Gastrocnemius medialis (tissue), 4 donors: ENCODE measurements around the gene PLEKHM1. TPM values are rescaled to one million over a fixed set of nuclear protein-coding genes. Genes with fewer than 3 reads are reported as not detected.
A peak's percentile ranks its signal among the peaks of the same experiment; 100 is the strongest.

Experiments used
- ATAC-seq, 2 donors: fragments of 150-250 bp; one replicate each; pipeline ENCODE4 v1.9.1; 2016
- DNase-seq, 2 donors: peaks; one replicate each; pipeline ENCODE4 v3.0.0-alpha.2; 2019
- H3K27ac ChIP-seq, 4 donors: fragments of 200-600 bp; sonication (generic); 1 replicate in 1 of 4; 2 replicates in 3 of 4; pipeline ENCODE4 v1.5.1; 2016 to 2018; ENCODE audit warnings: mild to moderate bottlenecking in 2 of 4, moderate library complexity in 1 of 4
- H3K27me3 ChIP-seq, 3 donors: fragments of 200-600 bp; sonication (generic) in 2 of 3; 1 replicate in 1 of 3; 2 replicates in 2 of 3; pipeline versions ENCODE4 v1.5.1 to v1.6.0; 2016 to 2019; ENCODE audit warnings: mild to moderate bottlenecking in 1 of 3, moderate library complexity in 1 of 3
- H3K36me3 ChIP-seq, 2 donors: fragments of 200-600 bp; sonication (generic) in 1 of 2; one replicate each; pipeline ENCODE4 v1.5.1; 2017 to 2018
- H3K4me1 ChIP-seq, 2 donors: fragments of 200-600 bp; sonication (generic) in 1 of 2; one replicate each; pipeline ENCODE4 v1.5.1; 2016 to 2017; ENCODE audit warnings: mild to moderate bottlenecking in 2 of 2
- H3K4me3 ChIP-seq, 4 donors: fragments of 200-600 bp; sonication (generic) in 3 of 4; 1 replicate in 1 of 4; 2 replicates in 3 of 4; pipeline ENCODE4 v1.5.1; 2016 to 2019; ENCODE audit warnings: mild to moderate bottlenecking in 2 of 4
- H3K9me3 ChIP-seq, 3 donors: fragments of 200-600 bp; sonication (generic) in 2 of 3; 1 replicate in 1 of 3; 2 replicates in 2 of 3; pipeline ENCODE4 v1.5.1; 2016 to 2019
- CTCF ChIP-seq, 5 experiments: fragments of 450-650 bp in 3 of 5; fragments of 200-600 bp in 2 of 5; sonication (generic) in 2 of 5; IDR thresholded peaks in 4 of 5; conservative IDR thresholded peaks in 1 of 5; 1 replicate in 4 of 5; 2 replicates in 1 of 5; pipeline ENCODE4 v1.5.1; 2016 to 2019; ENCODE audit warnings: antibody characterized with exemption in 5 of 5, mild to moderate bottlenecking in 3 of 5, moderate library complexity in 3 of 5
- POLR2A ChIP-seq, 2 donors: fragments of 450-650 bp; IDR thresholded peaks; one replicate each; pipeline ENCODE4 v1.6.1; 2017; ENCODE audit warnings: antibody characterized with exemption in 2 of 2, mild to moderate bottlenecking in 2 of 2, moderate library complexity in 2 of 2
- in situ Hi-C, 4 donors: fragments of 200-750 bp; cut with MboI; loops; one replicate each; pipeline versions ENCODE4 v1.15.0 to v1.8.0; 2017; ENCODE audit warnings: low sequenced_read_pairs in 4 of 4
- intact Hi-C: fragments of 100-400 bp; cut with DNase I; formaldehyde crosslinking; loops from one replicate; pipeline ENCODE4 v1.15.1; 2023; ENCODE audit warnings: low total_unique reads
- total RNA-seq, 4 donors: library from RNA; depleted of rRNA; stranded (reverse); fragments of >200 nt; gene quantifications; one replicate each; pipeline versions ENCODE4 v1.1.0 to v1.2.3, GENCODE V29; 2016

Gene PLEKHM1
- total RNA-seq, 4 donors from 2014 or later, result 27.5 to 86.8 (median 31.3) TPM

- no peaks in the 10 kb centered on the region for H3K27me3 ChIP-seq
- DNase-seq, result peak; percentile 14 to 48
- H3K27ac ChIP-seq, result no peak overlapping the region
- H3K4me1 ChIP-seq, result peaks cover 9 to 16% of the 10 kb centered on the region in 2 donors
- no peaks in the 10 kb centered on the region for H3K9me3 ChIP-seq
- intact Hi-C loops (no loop called here), in situ Hi-C loops (loop anchor here in 1 of 4 donors (25.0 kb wide), 1 partner anchor 174 kb away; no protein-coding TSS in a partner anchor)
- no peaks in the 10 kb centered on the region for H3K36me3 ChIP-seq
- no peak for ATAC-seq
- H3K4me3 ChIP-seq, result no peak overlapping the region
- no peak for TF ChIP-seq CTCF (IDR thresholded peaks at IDR 0.05 in 4 of 5, conservative IDR thresholded peaks at IDR 0.05 in 1 of 5)
- TF ChIP-seq POLR2A (IDR thresholded peaks at IDR 0.05), result no peak
These were observed 77.0 kb downstream of the PLEKHM1 start for GRCh38 chr17:45413498-45413923.

- DNase-seq, result peak in 1 of 2 donors; percentile 54
- intact Hi-C loops, result no loop called here
- peak; percentile 37 to 83 for ATAC-seq
- H3K27ac ChIP-seq, result peak overlapping the region in 1 of 4 donors; percentile 39
- H3K4me3 ChIP-seq, result no peak overlapping the region
- no peaks in the 10 kb centered on the region for H3K27me3 ChIP-seq
- no peaks in the 10 kb centered on the region for H3K9me3 ChIP-seq
- no peaks in the 10 kb centered on the region for H3K36me3 ChIP-seq
- in situ Hi-C loops, result loop anchor here in 1 of 4 donors (25.0 kb wide), 1 partner anchor 176 kb away; no protein-coding TSS in a partner anchor
- peaks cover 9 to 16% of the 10 kb centered on the region in 2 donors for H3K4me1 ChIP-seq
- TF ChIP-seq CTCF (IDR thresholded peaks at IDR 0.05 in 4 of 5, conservative IDR thresholded peaks at IDR 0.05 in 1 of 5) (no peak), POLR2A (IDR thresholded peaks at IDR 0.05) (no peak)
These were observed 79.0 kb downstream of the PLEKHM1 start for GRCh38 chr17:45411348-45412105.

GRCh38 chr17:45410144-45411091, 80.1 kb downstream of the PLEKHM1 start:
- intact Hi-C loops (no loop called here), in situ Hi-C loops (loop anchor here in 1 of 4 donors (25.0 kb wide), 1 partner anchor 177 kb away; no protein-coding TSS in a partner anchor)
- Histone ChIP-seq H3K27me3 (peaks cover 0 to 5% (median 3%) of the 10 kb centered on the region in 3 donors), H3K4me3 (peak overlapping the region in 2 of 4 donors; percentile 19 to 35), H3K9me3 (no peaks in the 10 kb centered on the region), H3K4me1 (peaks cover 9 to 16% of the 10 kb centered on the region in 2 donors), H3K36me3 (no peaks in the 10 kb centered on the region), H3K27ac (peak overlapping the region in 2 of 4 donors; percentile 30 to 39)
- TF ChIP-seq CTCF (IDR thresholded peaks at IDR 0.05 in 4 of 5, conservative IDR thresholded peaks at IDR 0.05 in 1 of 5) (no peak), POLR2A (IDR thresholded peaks at IDR 0.05) (no peak)
- no peak for ATAC-seq
- DNase-seq, result no peak

- ATAC-seq (no peak), DNase-seq (no peak)
- H3K27me3 ChIP-seq, result peaks cover 0 to 9% (median 3%) of the 10 kb centered on the region in 3 donors
- peaks cover 9 to 16% of the 10 kb centered on the region in 2 donors for H3K4me1 ChIP-seq
- peak overlapping the region in 2 of 4 donors; percentile 19 to 35 for H3K4me3 ChIP-seq
- intact Hi-C loops, result no loop called here
- no peaks in the 10 kb centered on the region for H3K36me3 ChIP-seq
- in situ Hi-C loops, result loop anchor here in 1 of 4 donors (25.0 kb wide), 1 partner anchor 178 kb away; no protein-coding TSS in a partner anchor
- H3K27ac ChIP-seq, result peak overlapping the region in 2 of 4 donors; percentile 30 to 39
- TF ChIP-seq CTCF (IDR thresholded peaks at IDR 0.05 in 4 of 5, conservative IDR thresholded peaks at IDR 0.05 in 1 of 5) (no peak), POLR2A (IDR thresholded peaks at IDR 0.05) (no peak)
- no peaks in the 10 kb centered on the region for H3K9me3 ChIP-seq
These were observed 80.9 kb downstream of the PLEKHM1 start for GRCh38 chr17:45409659-45410076.
